Gastroesophageal sphincter (tissue), 2 donors: ENCODE data around the gene PAPOLB.

ENCODE experiments used
- EP300 ChIP-seq: sonication (generic); formaldehyde crosslinking; IDR thresholded peaks from one replicate; pipeline ENCODE4 v1.6.1; 2017; ENCODE audit warnings: antibody characterized with exemption, mild to moderate bottlenecking
- POLR2A ChIP-seq, 2 donors: fragments of 450-650 bp; IDR thresholded peaks; one replicate each; pipeline ENCODE4 v1.6.1; 2017; ENCODE audit warnings: antibody characterized with exemption in 2 of 2, mild to moderate bottlenecking in 2 of 2, moderate library complexity in 1 of 2

DNA sequence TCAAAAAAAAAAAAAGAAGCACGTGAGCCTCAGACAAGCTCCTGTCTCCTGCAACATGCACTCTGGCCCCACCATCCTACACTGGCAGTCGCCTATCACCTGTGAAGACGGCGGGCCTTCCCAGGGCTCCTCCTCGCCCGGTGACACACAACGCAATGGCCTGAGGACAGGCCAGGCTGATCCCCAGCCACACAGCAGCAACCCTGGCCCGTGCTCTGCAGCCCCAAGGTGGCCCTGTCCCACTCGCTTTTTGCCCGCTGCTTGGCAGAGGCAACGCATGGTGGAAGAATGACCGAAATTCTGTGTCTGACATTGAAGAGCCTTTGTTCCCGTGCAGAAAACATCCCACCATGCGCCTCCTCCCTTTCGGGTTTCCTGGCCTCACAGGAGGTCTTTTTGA is 13.6 kb upstream of the PAPOLB start:
- no peak for TF ChIP-seq POLR2A (IDR thresholded peaks at IDR 0.05)
- no peak for TF ChIP-seq EP300
